Mesothelial cell of epicardium (in vitro differentiated cells): ENCODE measurements around the gene PNMA1. TPM values are rescaled to one million over a fixed set of nuclear protein-coding genes. Genes with fewer than 3 reads are reported as not detected.

Source experiments
- DNase-seq, 2 experiments: peaks; one replicate each; pipeline ENCODE4 v3.0.0; 2021; ENCODE audit warnings: low spot score in 2 of 2; ENCODE audit not compliant: unreplicated experiment in 2 of 2
- H3K27ac Mint-ChIP-seq: 2 replicates; pipeline ENCODE4 v1.8.0; 2021; ENCODE audit warnings: mixed read lengths
- H3K27me3 Mint-ChIP-seq: 2 replicates; pipeline ENCODE4 v1.8.0; 2021; ENCODE audit warnings: low read depth, mixed read lengths
- H3K36me3 Mint-ChIP-seq: 2 replicates; pipeline ENCODE4 v1.8.0; 2021; ENCODE audit warnings: mixed read lengths
- H3K4me1 Mint-ChIP-seq: 2 replicates; pipeline ENCODE4 v1.8.0; 2021; ENCODE audit warnings: mixed read lengths
- H3K4me3 Mint-ChIP-seq: 2 replicates; pipeline ENCODE4 v1.8.0; 2021; ENCODE audit warnings: mild to moderate bottlenecking, moderate library complexity, mixed read lengths
- H3K9me3 Mint-ChIP-seq: 2 replicates; pipeline ENCODE4 v1.8.0; 2021; ENCODE audit warnings: mixed read lengths
- total RNA-seq: library from RNA; stranded (reverse); gene quantifications from 3 replicates; pipeline ENCODE4 v1.2.1, GENCODE V29; 2021
- TF ChIP-seq, protein P1 (sequence below): fragments of 200-600 bp; sonication (generic); IDR thresholded peaks from one replicate; pipeline ENCODE4 v1.5.0; 2021; ENCODE audit warnings: antibody characterized with exemption; ENCODE audit not compliant: unreplicated experiment

PNMA1 gene
- total RNA-seq, 1 donor from 2014 or later: 46.4 TPM

DNA sequence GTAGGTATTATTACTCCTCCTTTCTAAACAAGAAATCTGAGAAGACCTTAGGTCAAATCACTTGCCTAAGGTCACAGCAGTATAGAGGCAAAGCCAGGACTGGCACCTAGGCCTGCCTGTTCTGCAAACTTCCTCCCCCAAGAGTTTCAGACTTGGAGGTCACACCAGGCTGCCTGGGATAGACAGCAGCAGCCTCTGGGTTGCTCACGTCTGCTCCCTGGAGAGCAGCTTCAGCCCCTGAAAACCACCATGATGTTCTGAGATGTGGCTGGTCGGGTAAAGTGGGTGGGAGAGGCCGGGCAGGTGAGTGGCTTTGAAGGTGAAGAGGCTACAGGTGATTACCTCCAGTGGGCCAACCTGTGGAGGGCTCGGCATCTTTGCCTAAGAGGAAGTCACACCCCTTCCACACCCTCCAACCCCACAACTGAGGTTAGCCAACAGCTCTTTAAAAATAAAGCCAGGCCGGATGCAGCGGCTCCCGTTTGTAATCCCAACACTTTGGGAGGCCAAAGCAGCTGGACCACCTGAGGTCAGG lies 37.0 kb upstream of the PNMA1 start:
- TF ChIP-seq, protein P1, sequence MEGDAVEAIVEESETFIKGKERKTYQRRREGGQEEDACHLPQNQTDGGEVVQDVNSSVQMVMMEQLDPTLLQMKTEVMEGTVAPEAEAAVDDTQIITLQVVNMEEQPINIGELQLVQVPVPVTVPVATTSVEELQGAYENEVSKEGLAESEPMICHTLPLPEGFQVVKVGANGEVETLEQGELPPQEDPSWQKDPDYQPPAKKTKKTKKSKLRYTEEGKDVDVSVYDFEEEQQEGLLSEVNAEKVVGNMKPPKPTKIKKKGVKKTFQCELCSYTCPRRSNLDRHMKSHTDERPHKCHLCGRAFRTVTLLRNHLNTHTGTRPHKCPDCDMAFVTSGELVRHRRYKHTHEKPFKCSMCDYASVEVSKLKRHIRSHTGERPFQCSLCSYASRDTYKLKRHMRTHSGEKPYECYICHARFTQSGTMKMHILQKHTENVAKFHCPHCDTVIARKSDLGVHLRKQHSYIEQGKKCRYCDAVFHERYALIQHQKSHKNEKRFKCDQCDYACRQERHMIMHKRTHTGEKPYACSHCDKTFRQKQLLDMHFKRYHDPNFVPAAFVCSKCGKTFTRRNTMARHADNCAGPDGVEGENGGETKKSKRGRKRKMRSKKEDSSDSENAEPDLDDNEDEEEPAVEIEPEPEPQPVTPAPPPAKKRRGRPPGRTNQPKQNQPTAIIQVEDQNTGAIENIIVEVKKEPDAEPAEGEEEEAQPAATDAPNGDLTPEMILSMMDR: no peak
- Mint-ChIP-seq H3K4me3 (no peak overlapping the region), H3K4me1 (peaks cover 76% of the 10 kb centered on the region), H3K27me3 (no peaks in the 10 kb centered on the region), H3K9me3 (no peaks in the 10 kb centered on the region), H3K27ac (peak overlapping the region; percentile 39), H3K36me3 (no peaks in the 10 kb centered on the region)
- DNase-seq: no peak

DNA sequence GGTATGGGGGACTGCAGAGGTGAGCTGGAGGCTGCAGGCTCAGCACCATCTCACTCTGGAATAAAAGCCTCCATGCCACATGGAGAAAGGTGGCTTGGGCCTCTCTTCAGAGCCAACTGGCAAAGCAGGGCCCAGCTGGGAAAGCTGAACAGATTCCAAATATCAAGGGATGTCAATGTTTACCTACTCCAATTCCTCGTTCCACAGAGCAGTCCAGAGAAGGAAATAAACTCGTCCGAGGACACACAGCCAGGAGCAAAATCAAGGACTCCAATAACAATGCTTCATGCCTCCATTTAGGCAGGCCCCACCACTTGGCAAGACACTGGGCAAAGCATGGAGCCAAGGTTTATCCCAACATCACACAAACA lies 36.3 kb upstream of the PNMA1 start:
- Mint-ChIP-seq H3K27ac (peak overlapping the region; percentile 86), H3K9me3 (no peaks in the 10 kb centered on the region), H3K36me3 (no peaks in the 10 kb centered on the region), H3K4me1 (peaks cover 76% of the 10 kb centered on the region), H3K27me3 (no peaks in the 10 kb centered on the region), H3K4me3 (no peak overlapping the region)
- no peak for DNase-seq
- TF ChIP-seq, protein P1: no peak

DNA sequence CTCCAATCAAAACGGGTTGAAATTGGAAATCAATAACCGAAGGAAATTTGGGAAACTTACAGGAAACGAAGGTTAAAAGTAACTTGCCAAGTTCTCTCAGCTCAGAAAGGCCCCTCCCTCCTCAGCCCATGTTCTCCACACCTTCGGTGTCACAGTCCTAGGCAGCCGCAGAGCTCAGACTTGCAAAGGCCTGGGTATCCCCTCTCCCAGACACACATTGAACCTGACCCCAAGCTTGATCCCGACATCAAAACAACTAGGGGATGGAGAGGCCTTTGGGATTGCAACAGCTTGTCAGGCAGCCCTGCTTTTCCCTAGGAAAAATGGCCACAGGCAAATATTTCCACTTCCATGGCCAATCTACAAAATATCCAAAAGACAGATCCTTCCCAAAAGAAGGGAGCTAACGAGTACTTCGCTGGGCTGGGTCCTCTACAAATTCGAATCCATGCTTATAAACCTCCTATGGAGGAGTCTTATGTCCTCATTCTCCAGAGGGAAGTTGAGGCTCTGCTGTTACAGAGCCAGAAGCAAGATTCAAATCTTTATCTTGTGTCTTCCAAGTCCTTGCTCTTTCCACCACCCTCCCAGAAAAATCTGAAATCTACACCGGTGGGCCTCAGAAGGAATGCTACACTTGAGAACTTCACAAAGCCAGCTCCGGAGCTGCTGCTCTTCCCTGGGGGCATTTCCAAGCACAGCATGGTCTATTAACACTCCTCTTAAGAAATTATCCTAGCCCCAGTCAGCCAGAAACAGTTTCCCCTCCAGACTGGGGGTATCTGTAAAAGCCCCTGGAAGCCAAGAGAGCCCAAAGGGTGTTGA lies 35.7 kb upstream of the PNMA1 start:
- H3K4me1 Mint-ChIP-seq: peaks cover 74% of the 10 kb centered on the region

DNA sequence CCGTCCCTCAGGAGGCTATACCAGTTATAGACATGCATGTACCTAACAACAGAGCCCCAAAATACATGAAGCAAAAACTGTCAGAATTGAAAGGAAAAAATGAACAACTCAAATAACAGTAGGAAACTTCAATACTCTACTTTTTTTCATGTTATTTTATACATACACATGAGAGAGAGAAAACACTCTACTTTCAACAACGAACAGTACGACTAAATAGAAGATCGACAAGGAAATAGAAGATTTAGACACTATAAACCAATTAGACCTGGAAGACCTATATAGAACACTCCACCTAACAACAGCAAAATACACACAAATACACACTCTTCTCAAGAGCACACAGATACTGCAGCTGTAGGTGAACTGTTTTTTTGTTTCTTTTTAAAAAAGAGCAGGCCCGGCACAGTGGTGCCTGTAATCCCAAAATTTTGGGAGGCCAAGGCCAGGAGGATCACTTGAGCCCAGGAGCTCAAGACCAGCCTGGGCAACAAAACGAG lies 34.7 kb upstream of the PNMA1 start:
- Mint-ChIP-seq H3K4me3 (no peak overlapping the region), H3K27ac (peak overlapping the region; percentile 47), H3K9me3 (no peaks in the 10 kb centered on the region), H3K4me1 (peaks cover 71% of the 10 kb centered on the region), H3K36me3 (no peaks in the 10 kb centered on the region), H3K27me3 (no peaks in the 10 kb centered on the region)
- no peak for DNase-seq
- TF ChIP-seq, protein P1: no peak

More for the DNA sequence above, 35.7 kb upstream of the PNMA1 start:
- TF ChIP-seq, protein P1: no peak
- Mint-ChIP-seq H3K27ac (peak overlapping the region; percentile 86), H3K27me3 (no peaks in the 10 kb centered on the region), H3K4me3 (no peak overlapping the region), H3K9me3 (no peaks in the 10 kb centered on the region), H3K36me3 (no peaks in the 10 kb centered on the region)
- DNase-seq: no peak

DNA sequence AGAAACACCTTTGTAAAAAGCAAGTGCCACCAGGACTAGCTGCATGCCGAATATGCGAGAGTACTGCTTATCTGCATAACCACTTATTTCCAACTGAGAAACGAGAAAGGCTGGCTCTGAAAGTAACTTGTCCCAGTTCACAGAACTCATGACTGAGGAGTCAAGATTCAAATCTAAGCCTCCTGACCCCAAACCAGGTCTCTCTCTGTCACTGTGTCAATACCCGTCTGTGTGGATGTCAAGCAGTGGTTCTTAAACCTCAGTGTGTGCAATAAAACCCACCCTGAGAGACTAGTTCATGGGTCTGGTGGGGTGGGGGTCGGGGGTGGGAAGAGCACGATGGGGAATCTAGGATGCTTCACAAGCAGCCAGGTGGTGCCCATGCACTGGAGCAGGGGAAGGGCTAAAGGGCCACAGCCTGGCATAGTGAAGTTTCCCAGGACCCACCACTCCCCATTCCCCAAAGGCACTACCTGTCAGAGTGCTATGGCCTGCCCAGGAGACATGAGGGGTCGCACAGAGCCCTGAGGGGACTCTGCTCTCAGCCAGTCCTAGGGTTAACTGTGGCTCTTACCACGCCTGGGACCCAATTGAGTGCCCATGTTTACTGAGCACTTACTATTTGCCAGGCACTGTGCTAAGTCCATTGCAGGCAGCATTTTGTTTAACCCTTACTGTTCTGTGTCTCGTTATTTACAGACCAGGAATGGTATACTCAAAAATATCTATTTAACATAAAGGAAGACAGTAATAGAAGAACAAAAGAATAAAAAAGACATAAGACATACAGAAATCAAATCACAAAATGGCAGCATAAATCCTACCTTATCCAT lies 33.4 kb upstream of the PNMA1 start:
- TF ChIP-seq, protein P1: no peak
- no peaks in the 10 kb centered on the region for H3K9me3 Mint-ChIP-seq
- no peak overlapping the region for H3K4me3 Mint-ChIP-seq
- H3K36me3 Mint-ChIP-seq: no peaks in the 10 kb centered on the region
- H3K27ac Mint-ChIP-seq: peak overlapping the region; percentile 84
- H3K4me1 Mint-ChIP-seq: peaks cover 71% of the 10 kb centered on the region
- H3K27me3 Mint-ChIP-seq: no peaks in the 10 kb centered on the region
- no peak for DNase-seq
